ENCODE data around the gene SNU13.
"Not testable (repeated sequence)": the region's sequence is repeated elsewhere in the genome, so short reads cannot be mapped to it uniquely, and the experiment has no call there.

The SNU13 gene

GRCh38 chr22:41638124-41638523 is 50.5 kb downstream of the SNU13 start:
- DNase-seq: no peak

GRCh38 chr22:41637623-41638022 is 51.0 kb downstream of the SNU13 start:
- not testable (repeated sequence) for DNase-seq

GRCh38 chr22:41636467-41636866 is 52.2 kb downstream of the SNU13 start:
- DNase-seq: no peak

GRCh38 chr22:41634610-41635009 is 54.1 kb downstream of the SNU13 start:
- DNase-seq: not testable (repeated sequence)

- not testable (repeated sequence) for DNase-seq
Measured at GRCh38 chr22:41631615-41632014, 57.1 kb downstream of the SNU13 start.

GRCh38 chr22:41631115-41631514 is 57.6 kb downstream of the SNU13 start:
- DNase-seq: not testable (repeated sequence)

- DNase-seq: no peak
Measured at GRCh38 chr22:41625577-41625976, 63.1 kb downstream of the SNU13 start.
